RWPE2 (cell line): Measurements from ENCODE around the gene PIGC.

Experiments used
- ATAC-seq: fragments of 200-7000 bp; cut with Tn5 transposase; 3 replicates; pipeline ENCODE4 v1.9.1; 2021; ENCODE audit warnings: low read depth
- DNase-seq: peaks from one replicate; pipeline ENCODE4 v3.0.0-alpha.2; 2020; ENCODE audit warnings: low spot score
- H3K27ac ChIP-seq: fragments of 450-650 bp; 2 replicates; pipeline ENCODE4 v1.5.1; 2017; ENCODE audit warnings: mild to moderate bottlenecking; ENCODE audit not compliant: poor library complexity, severe bottlenecking
- H3K27me3 ChIP-seq: fragments of 250-450 bp; sonication (Bioruptor Pico); 2 replicates; pipeline ENCODE4 v1.5.1; 2021; ENCODE audit warnings: mild to moderate bottlenecking, moderate library complexity; ENCODE audit not compliant: insufficient read depth, poor library complexity, severe bottlenecking
- H3K36me3 ChIP-seq: fragments of 250-450 bp; sonication (Bioruptor Pico); 2 replicates; pipeline ENCODE4 v1.5.1; 2020; ENCODE audit warnings: low read depth, mild to moderate bottlenecking, moderate library complexity
- H3K4me1 ChIP-seq: fragments of 250-450 bp; sonication (Bioruptor Pico); 2 replicates; pipeline ENCODE4 v1.5.1; 2021; ENCODE audit warnings: mild to moderate bottlenecking, moderate library complexity; ENCODE audit not compliant: insufficient read depth, poor library complexity, severe bottlenecking
- H3K4me3 ChIP-seq: fragments of 250-450 bp; sonication (Bioruptor Pico); 2 replicates; pipeline ENCODE4 v1.5.1; 2021; ENCODE audit warnings: mild to moderate bottlenecking, moderate library complexity; ENCODE audit not compliant: severe bottlenecking
- H3K9me3 ChIP-seq: fragments of 250-450 bp; sonication (Bioruptor Pico); 2 replicates; pipeline ENCODE4 v1.5.1; 2021; ENCODE audit warnings: mild to moderate bottlenecking, moderate library complexity; ENCODE audit not compliant: severe bottlenecking
- TF ChIP-seq, protein P1 (sequence below): fragments of 450-650 bp; IDR thresholded peaks from one replicate; pipeline ENCODE4 v1.5.1; 2017; ENCODE audit warnings: mild to moderate bottlenecking, moderate library complexity; ENCODE audit not compliant: poor library complexity, severe bottlenecking

The PIGC gene

DNA sequence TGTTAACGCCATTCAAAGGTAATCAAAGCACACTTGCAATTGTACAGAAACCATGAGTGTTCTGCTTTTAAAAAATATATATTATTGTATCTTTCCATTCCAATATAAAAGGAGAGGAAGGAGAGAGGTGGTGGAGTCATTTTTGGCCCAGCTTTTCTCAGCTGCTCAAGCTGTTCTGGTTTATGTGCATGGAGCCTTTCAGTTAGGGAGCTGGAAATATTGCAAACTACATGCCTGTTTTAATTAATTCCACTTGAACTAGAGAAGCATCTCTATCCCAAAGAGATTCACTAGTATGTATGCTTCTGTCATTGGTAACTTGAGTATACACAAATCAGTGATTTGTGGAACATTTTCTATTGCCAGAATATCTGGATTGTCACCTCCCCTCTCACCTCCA lies 51.9 kb downstream of the PIGC start:
- ATAC-seq: no peak
- H3K27ac ChIP-seq: no peak overlapping the region

More for the DNA sequence above, 51.9 kb downstream of the PIGC start:
- Histone ChIP-seq H3K36me3 (no peaks in the 10 kb centered on the region), H3K9me3 (no peaks in the 10 kb centered on the region), H3K27me3 (no peaks in the 10 kb centered on the region), H3K4me3 (no peak overlapping the region), H3K4me1 (peaks cover under 1% of the 10 kb centered on the region)
- DNase-seq: no peak
- TF ChIP-seq, protein P1, sequence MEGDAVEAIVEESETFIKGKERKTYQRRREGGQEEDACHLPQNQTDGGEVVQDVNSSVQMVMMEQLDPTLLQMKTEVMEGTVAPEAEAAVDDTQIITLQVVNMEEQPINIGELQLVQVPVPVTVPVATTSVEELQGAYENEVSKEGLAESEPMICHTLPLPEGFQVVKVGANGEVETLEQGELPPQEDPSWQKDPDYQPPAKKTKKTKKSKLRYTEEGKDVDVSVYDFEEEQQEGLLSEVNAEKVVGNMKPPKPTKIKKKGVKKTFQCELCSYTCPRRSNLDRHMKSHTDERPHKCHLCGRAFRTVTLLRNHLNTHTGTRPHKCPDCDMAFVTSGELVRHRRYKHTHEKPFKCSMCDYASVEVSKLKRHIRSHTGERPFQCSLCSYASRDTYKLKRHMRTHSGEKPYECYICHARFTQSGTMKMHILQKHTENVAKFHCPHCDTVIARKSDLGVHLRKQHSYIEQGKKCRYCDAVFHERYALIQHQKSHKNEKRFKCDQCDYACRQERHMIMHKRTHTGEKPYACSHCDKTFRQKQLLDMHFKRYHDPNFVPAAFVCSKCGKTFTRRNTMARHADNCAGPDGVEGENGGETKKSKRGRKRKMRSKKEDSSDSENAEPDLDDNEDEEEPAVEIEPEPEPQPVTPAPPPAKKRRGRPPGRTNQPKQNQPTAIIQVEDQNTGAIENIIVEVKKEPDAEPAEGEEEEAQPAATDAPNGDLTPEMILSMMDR: no peak
